Epithelial cell of esophagus (primary cell): ENCODE data around the gene FSD2.

Experiments
- DNase-seq: peaks from one replicate; pipeline ENCODE4 v3.0.0; 2010; ENCODE audit warnings: low read depth
- H3K4me3 ChIP-seq: 2 replicates; pipeline ENCODE4 v1.5.1; 2011; ENCODE audit warnings: mild to moderate bottlenecking, low read length, control low read depth
- TF ChIP-seq, protein P1 (sequence below): IDR thresholded peaks from 2 replicates; pipeline ENCODE4 v1.5.1; 2011; ENCODE audit warnings: low read depth, mild to moderate bottlenecking, low read length, control low read depth, inconsistent platforms; ENCODE audit not compliant: insufficient read depth; ENCODE audit errors: missing control alignments

Gene FSD2

DNA sequence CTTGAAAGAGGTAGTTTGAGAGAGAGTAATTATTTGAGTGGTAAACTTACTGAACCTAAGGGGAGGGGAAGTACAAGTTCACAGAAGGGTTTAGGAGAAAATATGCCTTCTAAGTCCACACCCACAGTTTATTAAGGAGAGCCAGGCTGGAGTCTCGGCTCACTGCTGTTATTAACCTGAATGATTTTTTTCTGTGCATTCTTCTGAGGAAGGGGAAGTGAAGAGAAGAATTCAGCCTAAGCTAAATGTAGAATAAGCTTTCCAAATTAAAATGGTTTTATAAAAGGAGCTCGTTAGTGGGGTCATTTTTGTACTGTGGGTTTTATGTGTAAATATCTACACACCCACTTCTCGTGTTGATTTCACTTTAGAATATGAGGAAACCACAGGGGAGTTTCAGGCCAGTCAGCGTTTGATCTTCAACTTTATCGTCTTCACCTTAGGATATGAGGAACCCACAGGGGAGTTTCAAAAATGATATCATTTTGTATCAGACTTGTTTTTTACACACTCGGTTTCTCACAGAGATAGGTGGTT lies 5.1 kb upstream of the FSD2 start:
- DNase-seq: peak; percentile 21
- TF ChIP-seq, protein P1, sequence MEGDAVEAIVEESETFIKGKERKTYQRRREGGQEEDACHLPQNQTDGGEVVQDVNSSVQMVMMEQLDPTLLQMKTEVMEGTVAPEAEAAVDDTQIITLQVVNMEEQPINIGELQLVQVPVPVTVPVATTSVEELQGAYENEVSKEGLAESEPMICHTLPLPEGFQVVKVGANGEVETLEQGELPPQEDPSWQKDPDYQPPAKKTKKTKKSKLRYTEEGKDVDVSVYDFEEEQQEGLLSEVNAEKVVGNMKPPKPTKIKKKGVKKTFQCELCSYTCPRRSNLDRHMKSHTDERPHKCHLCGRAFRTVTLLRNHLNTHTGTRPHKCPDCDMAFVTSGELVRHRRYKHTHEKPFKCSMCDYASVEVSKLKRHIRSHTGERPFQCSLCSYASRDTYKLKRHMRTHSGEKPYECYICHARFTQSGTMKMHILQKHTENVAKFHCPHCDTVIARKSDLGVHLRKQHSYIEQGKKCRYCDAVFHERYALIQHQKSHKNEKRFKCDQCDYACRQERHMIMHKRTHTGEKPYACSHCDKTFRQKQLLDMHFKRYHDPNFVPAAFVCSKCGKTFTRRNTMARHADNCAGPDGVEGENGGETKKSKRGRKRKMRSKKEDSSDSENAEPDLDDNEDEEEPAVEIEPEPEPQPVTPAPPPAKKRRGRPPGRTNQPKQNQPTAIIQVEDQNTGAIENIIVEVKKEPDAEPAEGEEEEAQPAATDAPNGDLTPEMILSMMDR: no peak

DNA sequence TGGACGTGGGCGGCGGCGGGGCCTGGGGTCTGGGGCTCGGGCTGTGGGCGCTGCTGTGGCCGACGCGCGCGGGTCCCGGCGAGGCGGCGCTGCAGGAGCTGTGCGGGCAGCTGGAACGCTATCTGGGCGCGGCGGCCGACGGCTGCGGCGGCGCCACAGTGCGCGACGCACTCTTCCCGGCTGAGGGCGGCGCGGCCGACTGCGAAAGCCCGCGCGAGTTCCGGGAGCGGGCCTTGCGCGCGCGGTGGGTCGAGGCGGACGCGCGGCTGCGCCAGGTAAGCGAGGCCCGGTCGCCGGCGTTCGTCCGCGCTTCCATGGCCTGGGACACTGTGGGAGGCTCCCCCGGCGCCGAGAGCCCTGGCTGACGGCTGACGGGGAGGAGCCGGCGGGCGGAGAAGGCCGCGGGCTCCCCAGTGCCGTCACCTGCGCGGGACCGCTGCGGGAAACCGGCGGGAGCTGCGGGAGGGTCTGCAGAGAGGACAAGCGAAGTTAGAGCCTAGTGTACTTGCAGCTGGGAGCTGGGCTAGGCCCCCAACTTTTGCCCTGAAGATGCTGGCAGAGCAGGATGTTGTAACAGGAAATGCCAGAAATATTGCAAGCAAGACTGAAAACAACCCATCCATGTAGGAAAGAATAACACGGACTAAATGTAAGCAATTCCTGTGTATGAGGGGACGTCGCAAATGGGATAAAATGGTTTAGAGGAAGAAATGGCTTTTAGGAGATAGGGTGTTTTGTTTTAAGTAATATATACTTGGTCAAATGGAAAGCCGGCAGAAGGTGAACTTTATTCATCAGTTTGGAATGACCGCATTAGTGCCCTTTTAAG lies 4.4 kb upstream of the FSD2 start:
- H3K4me3 ChIP-seq: peak overlapping the region; percentile 77
- TF ChIP-seq, protein P1: no peak
- DNase-seq: peak; percentile 55

More for the DNA sequence above, 5.1 kb upstream of the FSD2 start:
- peak overlapping the region; percentile 77 for H3K4me3 ChIP-seq

DNA sequence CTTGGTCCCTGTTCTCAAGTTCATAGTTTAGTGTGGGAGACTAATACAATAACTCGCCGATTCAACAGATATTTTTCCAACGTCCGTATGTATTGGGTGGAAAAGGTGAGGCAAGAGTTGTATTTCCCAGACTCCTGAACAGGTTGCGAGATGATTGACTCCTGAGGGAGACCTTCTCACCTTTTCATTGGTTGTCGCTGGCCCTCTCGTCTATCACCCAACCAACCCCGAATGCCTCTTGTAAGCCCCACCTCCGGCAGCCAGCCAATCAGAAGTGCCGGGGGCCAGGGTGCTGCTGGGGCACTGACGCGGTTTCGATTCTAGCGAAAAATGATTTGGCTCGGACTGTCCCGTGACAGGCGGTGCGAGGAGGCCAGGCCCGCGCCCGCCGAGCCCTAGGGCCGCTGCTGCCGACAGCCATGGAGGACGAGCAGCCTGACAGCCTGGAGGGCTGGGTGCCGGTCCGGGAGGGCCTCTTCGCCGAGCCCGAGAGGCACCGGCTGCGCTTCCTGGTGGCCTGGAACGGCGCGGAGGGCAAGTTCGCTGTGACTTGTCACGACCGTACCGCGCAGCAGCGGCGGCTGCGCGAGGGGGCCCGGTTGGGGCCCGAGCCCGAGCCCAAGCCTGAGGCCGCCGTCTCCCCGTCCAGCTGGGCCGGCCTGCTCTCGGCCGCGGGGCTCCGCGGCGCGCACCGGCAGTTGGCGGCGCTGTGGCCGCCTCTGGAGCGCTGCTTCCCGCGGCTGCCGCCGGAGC lies 3.6 kb upstream of the FSD2 start, which contains the start of gene WHAMM:
Gene WHAMM (plus strand): TSS at position 321 of the 753 bp plus-strand sequence. CDS start 99 bp downstream, at position 420.
- TF ChIP-seq, protein P1: no peak
- DNase-seq: peak; percentile 100
- H3K4me3 ChIP-seq: peak within 1 kb of the TSS; percentile 77

DNA sequence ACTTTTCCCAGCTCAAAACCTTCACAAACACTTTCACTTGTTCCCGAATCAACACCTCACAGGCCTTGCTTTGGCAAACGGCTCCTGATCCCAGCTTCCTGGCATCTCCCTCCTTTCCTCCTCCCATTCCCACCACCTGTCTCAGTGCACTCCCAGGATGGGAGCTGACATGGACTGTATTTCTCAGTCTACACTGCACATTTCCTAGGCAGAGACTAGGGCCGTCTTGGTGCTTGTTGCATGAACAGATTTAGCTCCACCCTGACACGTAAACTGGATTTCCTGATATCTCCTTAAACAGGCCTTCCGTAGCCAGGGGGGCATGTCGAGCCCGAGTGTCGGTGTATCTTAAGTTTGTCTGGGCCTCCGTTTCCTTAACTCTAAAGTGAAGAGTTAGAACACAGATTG lies 2.8 kb upstream of the FSD2 start:
- no peak overlapping the region for H3K4me3 ChIP-seq
- DNase-seq: no peak
- TF ChIP-seq, protein P1: no peak

DNA sequence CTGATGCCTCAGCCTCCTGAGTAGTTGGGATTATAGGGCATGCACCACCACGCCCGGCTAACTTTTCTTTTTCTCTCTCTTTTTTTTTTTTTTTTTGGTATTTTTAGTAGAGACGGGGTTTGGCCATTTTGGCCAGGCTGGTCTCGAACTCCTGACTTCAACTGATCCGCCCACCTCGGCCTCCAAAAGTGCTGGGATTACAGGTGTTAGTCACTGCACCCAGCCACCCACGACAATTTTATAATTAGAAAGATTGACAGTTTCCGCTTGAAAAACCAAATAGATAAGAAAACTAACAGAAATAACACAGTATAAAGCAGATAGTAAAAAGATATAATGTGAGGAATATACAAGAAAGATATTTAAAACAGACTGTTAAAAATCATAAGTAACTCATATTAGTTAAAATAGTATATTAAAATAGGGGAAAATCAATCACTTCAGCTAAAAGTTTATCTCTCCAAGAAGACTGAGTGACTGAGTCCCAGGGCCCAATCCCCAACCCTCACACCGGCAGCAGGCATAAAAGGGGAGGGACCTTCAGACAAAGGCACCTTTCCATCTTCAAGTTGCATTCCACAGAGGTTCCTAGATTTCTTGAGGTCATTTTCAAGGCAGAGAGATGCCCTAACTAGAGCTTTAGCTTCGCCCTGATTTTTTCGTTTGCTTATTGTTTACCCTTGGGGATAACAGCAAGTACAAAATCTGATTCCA lies 2.2 kb upstream of the FSD2 start:
- DNase-seq: no peak
- TF ChIP-seq, protein P1: no peak
- no peak overlapping the region for H3K4me3 ChIP-seq

DNA sequence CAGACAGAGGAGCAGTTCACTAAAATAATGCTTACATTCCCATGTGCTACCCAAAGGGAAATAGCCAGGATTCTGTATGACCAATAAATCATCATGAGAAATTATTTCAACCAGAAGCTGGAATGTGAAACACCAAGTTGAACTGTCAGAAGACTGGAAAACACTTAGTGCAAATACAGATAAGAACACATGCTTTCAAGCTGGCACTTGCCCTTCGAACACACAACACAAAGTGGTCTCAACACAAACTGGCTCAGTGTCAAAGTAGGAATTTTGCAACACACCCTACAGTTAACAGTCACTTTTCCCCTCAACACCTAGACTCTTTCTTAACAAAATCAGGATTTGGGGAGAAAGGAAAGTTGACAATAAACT lies 1.3 kb downstream of the FSD2 start:
- peak; percentile 80 for DNase-seq
- H3K4me3 ChIP-seq: no peak overlapping the region
- TF ChIP-seq, protein P1: no peak
